GM12801 (cell line): Measurements from ENCODE around the gene SLC2A9.

Source experiments
- TF ChIP-seq, protein P1 (sequence below): IDR thresholded peaks from one replicate; pipeline ENCODE4 v1.5.1; 2011; ENCODE audit warnings: control low read depth; ENCODE audit not compliant: insufficient read length; ENCODE audit errors: extremely low read depth

SLC2A9 gene

GRCh38 chr4:9947168-9948062 is 73.9 kb downstream of the SLC2A9 start:
- TF ChIP-seq, protein P1, sequence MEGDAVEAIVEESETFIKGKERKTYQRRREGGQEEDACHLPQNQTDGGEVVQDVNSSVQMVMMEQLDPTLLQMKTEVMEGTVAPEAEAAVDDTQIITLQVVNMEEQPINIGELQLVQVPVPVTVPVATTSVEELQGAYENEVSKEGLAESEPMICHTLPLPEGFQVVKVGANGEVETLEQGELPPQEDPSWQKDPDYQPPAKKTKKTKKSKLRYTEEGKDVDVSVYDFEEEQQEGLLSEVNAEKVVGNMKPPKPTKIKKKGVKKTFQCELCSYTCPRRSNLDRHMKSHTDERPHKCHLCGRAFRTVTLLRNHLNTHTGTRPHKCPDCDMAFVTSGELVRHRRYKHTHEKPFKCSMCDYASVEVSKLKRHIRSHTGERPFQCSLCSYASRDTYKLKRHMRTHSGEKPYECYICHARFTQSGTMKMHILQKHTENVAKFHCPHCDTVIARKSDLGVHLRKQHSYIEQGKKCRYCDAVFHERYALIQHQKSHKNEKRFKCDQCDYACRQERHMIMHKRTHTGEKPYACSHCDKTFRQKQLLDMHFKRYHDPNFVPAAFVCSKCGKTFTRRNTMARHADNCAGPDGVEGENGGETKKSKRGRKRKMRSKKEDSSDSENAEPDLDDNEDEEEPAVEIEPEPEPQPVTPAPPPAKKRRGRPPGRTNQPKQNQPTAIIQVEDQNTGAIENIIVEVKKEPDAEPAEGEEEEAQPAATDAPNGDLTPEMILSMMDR: no peak

- TF ChIP-seq, protein P1: no peak
Measured at GRCh38 chr4:9946170-9946569, 75.1 kb downstream of the SLC2A9 start.

- TF ChIP-seq, protein P1: no peak
Measured at GRCh38 chr4:9944431-9945425, 76.6 kb downstream of the SLC2A9 start.

DNA sequence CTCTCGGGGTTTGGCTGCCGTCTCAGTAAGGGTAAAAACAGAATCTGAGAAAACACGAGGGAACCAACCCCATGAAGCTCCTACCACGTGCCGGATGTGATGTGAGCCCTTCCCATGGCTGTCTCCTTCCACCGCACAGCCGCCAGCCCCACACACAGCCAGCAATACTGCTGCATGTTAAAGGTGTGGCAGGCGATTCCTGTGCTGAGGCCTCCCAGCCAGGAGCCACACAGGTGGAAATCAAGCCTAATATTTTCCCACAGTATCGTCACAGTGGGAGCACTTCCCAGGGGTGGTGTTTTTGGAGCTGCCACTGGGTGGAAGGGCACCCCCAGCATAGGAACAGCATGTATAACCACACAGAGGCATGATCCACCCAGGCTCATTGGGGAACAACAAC is 77.5 kb downstream of the SLC2A9 start:
- TF ChIP-seq, protein P1: no peak

DNA sequence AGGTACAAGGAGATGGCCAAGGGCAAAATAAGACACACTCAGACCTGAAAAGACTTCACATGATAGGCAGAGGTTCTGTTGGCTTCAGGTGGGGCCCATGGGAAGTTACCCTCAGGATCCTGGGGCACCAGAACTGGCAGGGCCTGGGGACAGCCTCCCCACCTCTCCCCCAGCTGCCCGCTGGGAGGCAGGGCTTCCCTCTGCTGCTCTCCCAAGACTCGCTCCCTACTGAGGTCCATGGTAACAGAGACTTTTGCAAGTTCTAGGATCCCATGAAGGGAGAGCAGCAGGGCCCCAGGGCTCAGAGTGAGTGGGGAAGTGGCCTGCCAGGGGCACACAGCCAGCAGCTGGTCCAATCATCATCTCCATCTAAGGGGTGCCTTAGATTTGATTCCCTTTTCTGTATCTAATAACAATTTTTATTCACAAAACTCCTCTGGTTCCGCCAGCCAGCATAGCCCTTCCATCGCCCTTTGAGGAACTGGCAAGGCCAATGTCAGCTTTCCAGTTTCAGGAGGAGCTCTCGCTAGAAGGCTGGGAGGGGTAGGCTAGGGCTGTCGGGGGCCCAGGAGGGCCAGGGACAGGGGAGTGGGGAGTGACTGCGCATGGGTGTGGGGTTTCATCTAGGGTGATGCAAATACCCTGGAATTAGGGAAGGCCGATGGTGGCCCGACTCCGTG is 78.2 kb downstream of the SLC2A9 start:
- TF ChIP-seq, protein P1: no peak

DNA sequence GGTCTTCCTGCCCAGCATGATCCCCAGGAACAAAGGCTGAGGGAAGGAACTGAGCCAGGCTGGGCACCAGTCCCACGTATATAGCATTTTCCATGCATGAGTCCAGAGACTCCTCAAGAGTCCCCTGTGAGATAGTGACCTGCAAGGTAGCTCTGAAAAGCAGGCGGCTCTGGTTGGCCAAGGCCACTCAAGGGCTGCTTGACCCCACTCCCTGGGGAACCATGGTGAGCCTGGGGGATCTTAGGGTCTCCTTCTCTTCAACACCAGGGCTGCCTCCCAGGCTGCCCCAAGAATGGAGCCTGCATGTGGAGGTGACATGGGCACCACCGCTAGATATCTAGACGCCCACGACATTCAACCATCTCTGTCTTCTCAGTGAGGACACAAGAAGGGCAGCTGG is 79.2 kb downstream of the SLC2A9 start:
- TF ChIP-seq, protein P1: no peak
